Fibroblast of mammary gland (primary cell): ENCODE results near the gene HOPX.

ENCODE experiments used
- DNase-seq: peaks from one replicate; pipeline ENCODE4 v3.0.0-alpha.2; 2010; ENCODE audit warnings: low read depth
- H3K4me3 ChIP-seq: 2 replicates; pipeline ENCODE4 v1.5.1; 2011; ENCODE audit warnings: low read depth, mild to moderate bottlenecking, low read length, moderate library complexity; ENCODE audit not compliant: control insufficient read depth
- CTCF ChIP-seq: conservative IDR thresholded peaks from 2 replicates; pipeline ENCODE4 v1.5.1; 2011; ENCODE audit warnings: low read depth, low read length, inconsistent platforms; ENCODE audit not compliant: control insufficient read depth, insufficient read depth

HOPX gene

GRCh38 chr4:56622176-56622575, 58.9 kb downstream of the HOPX start:
- DNase-seq: peak; percentile 53
- no peak for TF ChIP-seq CTCF

GRCh38 chr4:56619816-56620215, 61.3 kb downstream of the HOPX start:
- no peak overlapping the region for H3K4me3 ChIP-seq
- TF ChIP-seq CTCF: no peak
- DNase-seq: no peak

More at GRCh38 chr4:56622176-56622575, 58.9 kb downstream of the HOPX start:
- H3K4me3 ChIP-seq: no peak overlapping the region

GRCh38 chr4:56619160-56619559, 61.9 kb downstream of the HOPX start:
- peak; percentile 42 for DNase-seq
- TF ChIP-seq CTCF: peak; percentile 25

GRCh38 chr4:56618734-56619133, 62.4 kb downstream of the HOPX start:
- TF ChIP-seq CTCF: no peak
- no peak for DNase-seq
- H3K4me3 ChIP-seq: no peak overlapping the region

More at GRCh38 chr4:56619160-56619559, 61.9 kb downstream of the HOPX start:
- no peak overlapping the region for H3K4me3 ChIP-seq

DNA sequence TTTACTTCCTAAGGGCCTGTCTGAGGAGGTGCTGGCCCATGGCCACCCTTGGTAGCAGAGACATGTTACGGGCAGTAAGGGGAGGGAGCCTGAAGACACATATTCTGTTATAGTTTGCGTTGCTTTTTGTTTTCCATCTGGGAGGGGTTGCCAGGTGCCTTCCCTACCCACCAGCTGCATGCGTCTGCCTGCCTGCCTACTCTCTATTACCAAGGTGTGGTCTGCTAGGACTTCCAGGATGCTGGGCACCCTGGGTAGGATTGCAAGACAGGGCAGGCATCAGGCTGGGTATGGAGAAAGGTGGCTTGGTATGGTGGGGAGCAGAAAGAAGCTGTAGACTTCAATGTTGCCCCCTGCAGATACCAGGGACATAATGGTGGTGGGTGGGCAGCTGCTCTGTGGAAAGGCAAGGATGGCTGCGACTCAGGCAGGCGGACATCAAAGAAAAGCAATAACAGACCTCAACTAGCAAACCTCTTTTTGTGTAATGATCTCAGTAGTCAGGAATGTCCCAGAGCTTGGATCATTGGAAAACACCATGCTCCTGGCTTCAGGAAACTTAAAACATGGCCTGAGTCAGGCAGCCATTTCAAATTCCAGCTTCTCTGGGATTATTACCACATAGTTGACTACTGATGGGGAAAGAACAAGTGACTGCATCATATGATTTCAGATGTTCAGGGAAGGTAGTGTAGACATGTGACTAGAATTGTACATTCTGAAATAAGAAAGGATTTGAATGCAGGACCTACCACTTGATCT, 67.8 kb downstream of the HOPX start:
- TF ChIP-seq CTCF: no peak
- DNase-seq: peak; percentile 87
- no peak overlapping the region for H3K4me3 ChIP-seq

DNA sequence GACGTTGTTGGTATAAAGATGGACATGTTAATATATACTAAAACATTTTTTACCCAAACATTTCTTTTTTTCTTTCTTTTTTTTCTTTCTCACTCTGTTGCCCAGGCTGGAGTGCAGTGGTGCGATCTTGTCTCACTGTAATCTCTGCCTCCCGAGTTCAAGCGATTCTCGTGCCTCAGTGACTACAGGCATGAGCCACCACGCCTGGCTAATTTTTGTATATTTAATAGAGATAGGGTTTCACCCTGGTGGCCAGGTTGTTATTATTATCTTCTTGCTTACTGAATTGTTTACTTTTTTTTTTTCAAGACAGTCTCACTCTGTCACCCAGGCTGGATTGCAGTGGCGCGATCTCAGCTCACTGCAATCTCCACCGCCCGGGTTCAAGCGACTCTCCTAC, 68.8 kb downstream of the HOPX start:
- DNase-seq: no peak
- TF ChIP-seq CTCF: no peak

More for the DNA sequence above, 68.8 kb downstream of the HOPX start:
- H3K4me3 ChIP-seq: no peak overlapping the region
